Eye (tissue), 1 donor: ENCODE data around the gene KIF5B.
A peak's percentile ranks its signal among the peaks of the same experiment; 100 is the strongest.
"Not testable (repeated sequence)": the region's sequence is repeated elsewhere in the genome, so short reads cannot be mapped to it uniquely, and the experiment has no call there.

ENCODE experiments used
- DNase-seq: peaks from one replicate; pipeline ENCODE4 v3.0.0-alpha.2; 2015

Gene KIF5B

DNA sequence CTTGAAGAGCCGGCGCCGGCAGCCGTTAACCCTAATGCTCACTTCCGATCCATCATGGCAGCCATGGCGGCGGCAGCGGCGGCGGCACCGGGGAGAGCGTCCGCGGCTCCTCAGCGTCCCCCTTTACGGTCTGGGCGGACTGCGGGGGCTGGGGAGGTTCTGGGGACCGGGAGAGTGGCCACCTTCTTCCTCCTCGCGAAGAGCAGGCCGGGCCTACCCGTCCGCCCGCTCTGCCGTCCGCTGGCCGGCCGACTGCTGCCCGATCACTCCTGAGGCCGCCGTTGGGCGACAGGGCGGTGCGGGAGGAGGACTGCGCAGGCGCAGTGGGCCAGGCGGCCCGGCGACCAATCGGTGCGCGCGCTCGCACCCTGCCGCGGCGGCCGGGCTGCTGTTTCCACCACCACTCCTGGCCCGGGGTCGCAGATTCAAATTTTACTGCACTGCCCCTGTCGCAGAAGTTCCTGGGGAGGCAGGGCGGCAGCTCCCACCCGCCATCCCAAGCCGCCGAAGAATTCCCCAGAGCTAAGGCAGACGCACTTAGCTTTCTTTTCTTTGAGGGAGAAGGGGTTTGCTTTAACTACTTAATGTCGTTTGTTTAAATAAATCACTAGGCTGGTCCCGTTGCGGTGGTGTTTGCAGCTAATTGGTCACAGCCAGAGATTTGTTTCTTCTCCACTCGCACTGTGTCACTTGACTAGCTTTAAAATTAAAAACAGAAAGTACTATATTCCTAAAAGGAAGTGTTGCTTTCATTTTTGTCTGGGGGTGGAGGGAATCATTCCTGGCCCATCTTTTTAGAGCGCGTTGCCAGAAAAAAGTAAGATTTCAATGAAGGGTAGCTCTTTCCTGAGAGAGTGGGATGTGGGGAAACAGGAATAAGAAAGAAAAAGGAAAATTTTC is at the start of gene KIF5B:
Gene KIF5B, minus strand, starts transcription at position 290 of the 900 bp plus-strand sequence. CDS start 452 bp downstream, outside the sequence.
- peak; percentile 96 for DNase-seq

GRCh38 chr10:32105782-32106382 is 49.7 kb upstream of the KIF5B start:
- DNase-seq = no peak

DNA sequence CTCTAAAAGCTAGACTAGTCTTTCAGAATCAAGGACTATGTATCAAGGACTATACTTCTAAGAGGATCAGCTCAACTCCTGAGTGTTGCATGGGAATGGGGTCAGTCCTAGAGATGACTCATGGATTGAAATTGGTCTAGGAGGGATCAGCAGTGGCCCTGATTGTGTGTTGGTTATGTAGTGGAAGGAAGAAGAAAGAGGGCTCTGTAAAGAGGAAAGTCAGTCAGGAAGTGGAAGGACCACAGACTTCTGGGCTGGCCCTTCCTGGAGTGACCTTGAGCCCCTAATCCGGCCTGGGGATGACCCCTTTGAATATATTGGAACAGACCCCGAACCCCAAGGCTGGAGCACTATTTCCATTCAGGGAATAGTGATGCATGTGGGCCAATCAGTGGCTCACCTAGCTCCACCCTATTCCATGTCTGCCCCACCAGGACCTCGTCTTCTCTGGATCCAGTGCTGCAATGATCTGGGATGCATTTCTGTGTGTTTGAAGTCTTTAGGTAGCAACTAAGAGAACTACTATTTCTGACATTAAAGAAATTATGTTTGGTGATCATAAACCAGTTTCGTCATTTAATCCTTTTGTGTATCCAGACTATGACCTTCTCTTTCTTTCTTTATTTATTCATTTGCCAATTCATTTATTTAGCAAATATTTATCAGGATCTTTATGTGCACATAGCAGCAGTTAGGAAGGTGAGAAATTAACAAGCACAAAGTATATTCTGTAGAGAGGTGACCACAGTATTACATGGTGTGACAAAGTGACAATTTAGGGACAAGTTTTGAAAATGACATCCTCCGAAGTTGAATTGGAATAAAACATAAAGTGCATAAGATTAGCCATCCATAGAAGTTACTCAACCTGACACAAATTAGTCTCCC is 48.6 kb upstream of the KIF5B start:
- DNase-seq = no peak

DNA sequence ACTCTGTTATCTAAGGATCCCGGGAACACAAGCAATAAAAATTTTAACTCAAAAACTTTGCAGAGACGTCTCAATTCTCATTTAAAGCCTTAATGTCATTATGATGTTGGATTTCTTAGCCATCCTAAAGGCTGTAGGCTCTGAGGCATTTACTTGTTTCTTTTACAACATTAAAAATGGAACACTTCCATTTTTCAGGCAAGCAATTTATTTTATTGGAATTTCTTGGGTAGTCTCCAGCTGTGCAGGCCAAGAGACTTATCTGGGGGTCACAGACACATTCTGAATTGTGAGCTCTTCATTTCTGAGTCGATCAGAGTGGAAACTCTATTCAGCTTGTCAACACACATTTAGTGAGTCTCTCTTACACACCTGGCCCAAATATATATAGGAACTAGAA is 48.0 kb upstream of the KIF5B start:
- DNase-seq = no peak

DNA sequence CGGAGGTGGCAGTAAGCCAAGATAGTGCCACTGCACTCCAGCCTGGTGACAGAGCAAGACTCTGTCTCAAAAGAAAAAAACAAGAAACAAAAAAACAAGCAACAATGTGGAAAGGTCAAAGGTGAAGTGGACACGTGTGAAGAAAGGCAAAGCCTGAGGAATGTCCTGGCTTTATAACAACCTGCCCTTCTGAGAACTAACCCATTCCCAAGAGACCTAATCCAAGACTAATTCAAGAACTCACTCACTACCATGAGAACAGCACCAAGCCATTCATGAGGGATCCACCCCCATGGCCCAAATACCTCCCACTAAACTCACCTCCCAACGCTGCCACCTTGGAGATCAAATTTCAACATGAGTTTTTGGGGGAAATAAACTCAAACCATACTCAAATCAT is 47.5 kb upstream of the KIF5B start:
- DNase-seq = no peak

DNA sequence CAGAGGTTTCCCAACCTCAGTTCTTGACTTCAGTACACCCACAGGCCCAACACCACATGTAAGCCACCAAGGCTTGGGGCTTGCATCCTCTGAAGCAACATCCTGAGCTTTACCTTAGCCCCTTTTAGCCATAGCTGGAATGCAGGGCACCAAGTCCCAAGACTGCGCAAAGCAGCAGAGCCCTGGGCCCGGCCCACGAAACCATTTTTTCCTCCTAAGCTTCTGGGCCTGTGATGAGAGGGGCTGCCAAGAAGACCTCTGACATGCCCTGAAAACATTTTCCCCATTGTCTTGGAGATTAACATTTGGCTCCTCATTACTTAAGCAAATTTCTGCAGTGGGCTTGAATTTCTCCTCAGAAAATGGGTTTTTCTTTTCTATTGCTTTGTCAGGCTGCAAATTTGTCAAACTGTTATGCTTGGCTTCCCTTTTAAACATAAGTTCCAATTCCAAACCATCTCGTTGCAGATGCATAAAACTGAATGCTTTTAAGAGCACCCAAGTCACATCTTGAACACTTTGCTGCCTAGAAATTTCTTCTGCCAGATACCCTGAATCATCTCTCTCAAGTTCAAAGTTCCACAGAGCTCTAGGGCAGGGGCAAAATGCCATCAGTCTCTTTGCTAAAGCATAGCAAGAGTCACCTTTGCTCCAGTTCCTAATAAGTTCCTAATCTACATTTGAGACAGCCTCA is 42.5 kb upstream of the KIF5B start:
- not testable (repeated sequence) for DNase-seq

DNA sequence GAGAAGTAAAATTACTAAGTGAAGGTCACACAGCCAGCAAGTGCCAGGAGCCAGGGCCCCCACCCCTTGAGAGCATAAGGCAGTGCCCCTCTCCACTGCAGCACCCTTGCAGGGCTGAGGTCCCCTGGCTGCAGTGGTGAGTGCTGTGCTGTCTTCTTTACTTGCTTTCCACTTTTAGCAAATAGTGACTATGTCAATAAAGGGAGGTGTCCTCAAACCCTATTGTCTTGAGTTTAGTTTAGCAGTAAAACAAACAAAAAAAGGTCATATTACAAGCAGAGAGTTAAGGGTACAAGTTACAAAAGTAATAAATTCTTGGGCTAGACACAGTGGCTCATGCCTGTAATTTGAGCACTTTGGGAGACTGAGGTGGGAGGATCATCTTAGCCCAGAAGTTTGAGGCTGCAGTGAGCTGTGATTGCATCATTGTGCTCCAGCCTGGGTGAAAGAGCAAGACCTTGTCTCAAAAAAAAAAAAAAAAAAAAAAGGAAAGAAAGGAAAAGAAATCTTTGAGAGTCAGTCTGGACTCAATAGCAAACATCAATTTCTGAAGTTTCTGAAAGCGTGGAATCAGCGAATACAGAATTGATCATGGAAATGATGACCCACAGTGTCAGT is 39.0 kb upstream of the KIF5B start:
- DNase-seq = no peak

DNA sequence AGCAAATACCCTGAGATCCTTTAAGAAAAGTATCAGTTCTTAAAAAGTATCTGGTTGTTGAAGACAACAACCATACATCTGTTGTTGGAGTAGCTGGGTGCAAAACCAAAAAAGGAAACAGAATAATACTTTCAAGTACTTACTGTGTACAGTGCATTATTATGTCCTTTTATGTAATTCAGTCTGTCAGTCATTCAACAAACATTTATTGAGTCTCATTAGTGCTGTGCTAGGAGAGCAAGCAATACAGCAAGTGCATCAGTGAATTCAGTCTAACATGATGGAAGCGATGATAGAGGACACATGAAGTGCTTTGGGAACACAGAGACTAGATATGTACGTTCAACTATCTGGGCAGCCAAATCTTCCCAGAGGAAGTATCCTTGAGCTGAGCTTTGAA is 37.4 kb upstream of the KIF5B start:
- no peak for DNase-seq

DNA sequence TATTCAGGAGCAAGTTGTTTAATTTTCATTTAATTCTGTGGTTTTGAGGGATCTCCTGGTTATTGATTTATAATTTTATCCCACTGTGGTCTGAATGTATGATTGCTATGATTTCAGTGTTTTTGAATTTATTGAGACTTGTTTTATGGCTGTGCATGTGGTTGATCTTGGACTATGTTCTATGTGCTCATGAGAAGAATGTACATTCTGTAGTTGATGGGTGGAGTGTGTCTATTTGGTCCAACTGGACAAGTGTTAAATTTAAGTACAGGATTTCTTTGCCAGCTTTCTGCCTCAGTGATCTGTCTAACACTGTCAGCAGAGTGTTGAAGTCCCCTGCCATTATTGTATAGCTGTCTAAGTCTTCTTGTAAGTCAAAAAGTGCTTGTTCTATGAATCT is 34.8 kb upstream of the KIF5B start:
- DNase-seq = no peak

DNA sequence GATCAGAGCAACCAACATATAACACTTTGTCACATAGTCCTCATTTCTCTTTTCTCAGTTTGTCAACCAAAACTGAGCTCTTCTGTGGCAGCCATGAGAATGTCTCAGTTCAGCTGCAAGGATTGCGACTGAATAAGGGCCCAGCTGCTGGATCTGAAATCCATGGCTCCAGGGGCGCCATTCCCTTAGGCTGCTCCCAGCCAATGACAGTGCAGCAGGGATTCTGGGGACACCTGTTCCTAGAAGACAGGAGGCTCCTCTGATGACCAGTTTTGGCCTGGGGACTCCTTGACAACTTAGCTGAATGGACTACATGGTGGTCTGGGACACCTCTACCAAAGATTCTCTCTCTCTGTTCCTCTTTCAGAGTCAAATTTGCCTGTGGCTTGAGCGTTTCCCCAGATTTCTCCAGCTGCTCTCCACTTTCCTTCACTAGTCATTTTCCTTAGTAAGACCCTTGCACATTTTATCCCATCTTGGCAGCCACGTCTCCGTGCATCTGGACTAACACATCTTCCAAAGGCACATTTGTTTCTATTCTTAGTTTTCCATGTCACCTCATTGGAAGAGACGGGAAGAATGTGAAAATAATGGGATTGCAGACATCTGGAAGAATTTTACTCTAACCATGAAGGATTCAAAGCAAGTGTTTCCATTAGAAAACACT is 28.1 kb upstream of the KIF5B start:
- DNase-seq = peak; percentile 53

DNA sequence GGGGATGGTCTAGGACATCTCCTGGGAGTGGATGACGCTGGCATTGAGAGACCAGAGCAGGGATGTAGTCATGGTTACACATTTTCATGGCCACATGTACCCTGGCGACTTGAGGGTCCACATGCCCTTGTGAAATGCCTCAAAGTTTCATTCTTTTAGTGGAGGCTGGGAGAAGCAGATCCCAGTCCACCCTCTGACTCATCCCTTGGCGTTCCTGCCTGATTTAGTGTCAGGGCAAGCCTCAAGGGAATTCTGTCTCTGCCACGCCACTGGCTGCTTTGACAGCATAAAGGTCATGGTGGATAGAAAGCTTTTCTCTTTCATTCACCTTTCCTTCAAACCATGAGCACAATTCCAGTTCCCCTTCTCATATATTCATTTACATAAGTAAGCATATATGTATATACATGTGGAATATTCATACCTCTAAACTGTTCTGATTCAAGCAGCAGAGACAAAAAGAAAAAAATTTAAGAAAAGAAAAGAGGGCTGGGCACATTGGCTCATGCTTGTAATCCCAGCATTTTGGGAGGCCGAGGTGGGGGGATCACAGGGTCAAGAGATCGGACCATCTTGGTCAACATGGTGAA is 21.8 kb upstream of the KIF5B start:
- peak; percentile 6 for DNase-seq

- no peak for DNase-seq
These were observed 17.4 kb upstream of the KIF5B start for GRCh38 chr10:32073659-32074058.

DNA sequence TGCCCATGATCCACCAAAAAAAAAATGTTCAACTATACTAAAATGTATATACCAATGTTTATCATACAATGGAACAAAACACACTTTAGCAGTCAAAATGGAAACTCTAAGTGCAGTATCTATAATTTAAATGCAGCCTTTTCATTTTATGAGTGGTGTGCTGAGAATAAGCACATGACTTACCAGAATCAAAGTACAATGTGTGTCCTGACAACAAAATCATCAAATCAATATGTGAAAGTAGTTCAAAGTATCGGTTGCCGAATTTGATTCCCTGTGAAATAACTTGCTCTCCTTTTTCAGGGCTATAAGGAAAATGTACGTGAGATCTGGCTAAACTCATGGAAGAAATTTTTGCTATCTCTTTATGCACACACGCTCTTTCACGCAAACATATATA is 16.9 kb upstream of the KIF5B start:
- no peak for DNase-seq

DNA sequence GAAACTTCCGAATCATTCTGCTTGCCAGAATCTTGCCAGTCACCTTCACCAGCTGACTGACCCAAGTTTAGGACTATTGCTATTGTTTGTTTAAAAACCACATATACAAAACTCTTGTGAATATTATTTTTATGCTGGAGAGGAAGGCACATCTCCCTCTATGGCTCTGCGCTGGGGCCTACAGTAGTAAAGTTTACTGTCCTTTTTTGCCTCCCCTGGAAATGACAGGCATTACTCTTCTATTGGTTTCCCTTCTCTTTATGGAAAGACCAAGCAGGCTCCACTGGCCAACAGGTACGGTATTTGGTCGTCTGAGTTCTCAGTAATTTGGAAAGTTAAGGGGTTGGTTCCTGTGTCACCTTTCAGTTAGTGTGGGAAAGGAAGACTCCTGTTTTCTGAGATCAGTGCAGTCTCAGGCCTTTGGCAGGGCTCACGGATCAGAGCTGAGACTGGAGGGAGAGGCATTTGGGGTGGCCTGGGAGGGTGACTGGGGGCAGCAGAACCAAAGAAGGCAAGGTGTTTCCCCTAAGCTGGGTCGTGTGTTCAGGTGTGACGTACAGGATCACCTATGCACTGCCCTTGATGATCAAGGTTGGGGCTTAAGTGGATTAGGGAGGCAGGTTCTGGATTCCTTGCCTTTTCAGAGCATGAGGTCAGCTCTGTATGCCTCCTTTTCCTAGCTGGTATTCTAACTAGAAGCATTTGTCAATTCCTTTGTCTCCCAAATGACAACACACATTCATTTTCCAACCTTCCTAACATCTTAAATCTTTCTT is 16.0 kb upstream of the KIF5B start:
- DNase-seq = no peak

- no peak for DNase-seq
These were observed 14.4 kb upstream of the KIF5B start for GRCh38 chr10:32070645-32071044.

DNA sequence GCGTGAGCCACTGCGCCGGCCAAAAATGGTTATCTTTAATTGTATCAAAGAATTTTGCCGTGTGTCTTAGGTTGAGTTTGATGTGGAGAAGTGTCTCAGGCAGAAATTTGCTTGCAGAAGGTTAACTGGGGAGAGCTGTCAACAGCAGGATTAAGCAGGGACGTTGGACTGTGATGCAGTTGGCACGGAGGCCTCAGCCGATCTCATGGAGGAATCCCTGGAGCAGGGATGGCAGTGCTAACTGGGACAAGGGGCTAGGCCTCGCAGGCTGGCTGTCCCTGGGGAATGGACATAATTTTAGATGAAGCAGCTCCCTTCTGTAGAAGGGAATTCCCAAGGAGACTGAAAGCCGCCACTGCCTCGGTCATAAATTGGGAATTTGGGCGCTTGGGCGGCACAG is 12.3 kb upstream of the KIF5B start:
- no peak for DNase-seq

DNA sequence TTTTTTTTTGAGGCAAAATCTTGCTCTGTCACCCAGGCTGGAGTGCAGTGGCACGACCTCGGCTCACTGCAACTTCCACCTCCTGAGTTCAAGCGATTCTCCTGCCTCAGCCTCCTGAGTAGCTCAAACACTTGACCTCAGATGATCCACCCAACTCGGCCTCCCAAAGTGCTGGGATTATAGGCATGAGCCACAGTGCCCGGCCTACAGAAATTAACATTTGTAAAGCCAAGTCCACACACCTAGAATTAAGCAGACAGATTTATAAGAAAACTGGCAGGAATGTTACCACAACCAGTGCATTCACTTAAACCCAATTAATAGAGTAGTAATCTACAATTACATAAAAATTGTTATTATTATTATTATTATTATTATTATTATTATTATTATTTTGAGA is 11.7 kb upstream of the KIF5B start:
- DNase-seq = not testable (repeated sequence)

GRCh38 chr10:32065856-32066255 is 9.6 kb upstream of the KIF5B start:
- no peak for DNase-seq

- DNase-seq = no peak
These were observed 5.2 kb upstream of the KIF5B start for GRCh38 chr10:32061440-32061839.

GRCh38 chr10:32060347-32060746 is 4.1 kb upstream of the KIF5B start:
- no peak for DNase-seq

DNA sequence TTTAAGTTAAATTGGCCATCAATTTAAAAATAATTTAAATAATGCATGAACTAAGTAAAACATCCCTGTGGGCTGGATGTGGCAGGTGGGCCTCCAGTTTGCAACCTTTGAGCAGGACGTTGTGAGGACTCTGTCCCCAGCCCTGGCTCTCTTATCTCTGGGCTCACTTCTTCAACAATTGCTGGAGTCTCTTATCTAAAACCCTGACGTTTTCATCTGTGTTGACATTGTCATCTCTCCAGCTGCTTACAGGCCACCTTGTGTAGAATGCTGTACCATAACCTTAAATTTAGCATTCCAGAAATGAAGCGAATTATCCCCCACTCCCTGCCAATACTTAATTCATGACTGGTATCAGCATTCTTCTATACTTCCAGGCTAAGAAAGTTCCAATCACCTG is 3.2 kb upstream of the KIF5B start:
- DNase-seq = no peak
